ENCODE measurements around the gene RYR2.

DNA sequence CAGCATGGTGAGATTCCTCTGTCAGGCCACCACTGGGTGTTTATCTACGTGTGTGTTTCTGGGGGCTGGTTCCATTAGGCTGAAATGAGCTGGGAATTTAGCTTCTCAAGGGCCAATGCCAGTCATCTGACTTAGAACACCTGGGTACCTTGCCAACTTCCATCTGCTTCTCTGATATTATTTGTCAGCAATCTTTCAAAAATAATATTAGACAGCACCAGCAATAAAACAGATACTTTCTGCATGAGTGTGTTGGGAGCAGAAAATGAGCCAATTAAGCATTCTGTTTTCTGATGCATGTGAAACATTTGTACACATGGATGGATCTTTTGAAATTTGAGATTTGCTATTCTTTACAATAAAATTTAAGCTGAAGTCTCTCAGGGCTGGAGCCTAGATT is 124.1 kb downstream of the RYR2 start:
- TF ChIP-seq, protein P1, sequence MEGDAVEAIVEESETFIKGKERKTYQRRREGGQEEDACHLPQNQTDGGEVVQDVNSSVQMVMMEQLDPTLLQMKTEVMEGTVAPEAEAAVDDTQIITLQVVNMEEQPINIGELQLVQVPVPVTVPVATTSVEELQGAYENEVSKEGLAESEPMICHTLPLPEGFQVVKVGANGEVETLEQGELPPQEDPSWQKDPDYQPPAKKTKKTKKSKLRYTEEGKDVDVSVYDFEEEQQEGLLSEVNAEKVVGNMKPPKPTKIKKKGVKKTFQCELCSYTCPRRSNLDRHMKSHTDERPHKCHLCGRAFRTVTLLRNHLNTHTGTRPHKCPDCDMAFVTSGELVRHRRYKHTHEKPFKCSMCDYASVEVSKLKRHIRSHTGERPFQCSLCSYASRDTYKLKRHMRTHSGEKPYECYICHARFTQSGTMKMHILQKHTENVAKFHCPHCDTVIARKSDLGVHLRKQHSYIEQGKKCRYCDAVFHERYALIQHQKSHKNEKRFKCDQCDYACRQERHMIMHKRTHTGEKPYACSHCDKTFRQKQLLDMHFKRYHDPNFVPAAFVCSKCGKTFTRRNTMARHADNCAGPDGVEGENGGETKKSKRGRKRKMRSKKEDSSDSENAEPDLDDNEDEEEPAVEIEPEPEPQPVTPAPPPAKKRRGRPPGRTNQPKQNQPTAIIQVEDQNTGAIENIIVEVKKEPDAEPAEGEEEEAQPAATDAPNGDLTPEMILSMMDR (IDR thresholded peaks at IDR 0.05): no peak
- TF ChIP-seq POLR2A (IDR thresholded peaks at IDR 0.05): no peak

All from suprapubic skin (tissue), 3 donors.